Adrenal gland (tissue), 12 donors: ENCODE data around the gene TFR2. TPM values are rescaled to one million over a fixed set of nuclear protein-coding genes. Genes with fewer than 3 reads are reported as not detected.

Experiments used
- DNase-seq, 7 donors: peaks; one replicate each; pipeline ENCODE4 v3.0.0-alpha.2; 2019 to 2020
- H3K27ac ChIP-seq, 5 donors: fragments of 200-600 bp; sonication (generic) in 4 of 5; 1 replicate in 3 of 5; 2 replicates in 2 of 5; pipeline versions ENCODE4 v1.5.1 to v1.8.0; 2016 to 2020; ENCODE audit warnings: mild to moderate bottlenecking in 1 of 5
- H3K27me3 ChIP-seq: fragments of 200-600 bp; 2 replicates; pipeline ENCODE4 v1.8.0; 2021
- H3K36me3 ChIP-seq, 2 donors: fragments of 200-600 bp; replicated peaks in 1 of 2; 1 replicate in 1 of 2; 2 replicates in 1 of 2; pipeline versions ENCODE4 v1.5.1 to v1.8.0; 2018 to 2022
- H3K4me1 ChIP-seq, 2 donors: fragments of 200-600 bp; replicated peaks in 1 of 2; 1 replicate in 1 of 2; 2 replicates in 1 of 2; pipeline versions ENCODE4 v1.5.1 to v1.8.0; 2018 to 2021
- H3K4me3 ChIP-seq, 4 donors: fragments of 200-600 bp; sonication (generic) in 3 of 4; one replicate each; pipeline ENCODE4 v1.5.1; 2016 to 2018
- H3K9me3 ChIP-seq, 3 donors: fragments of 200-600 bp; sonication (generic) in 1 of 3; replicated peaks in 1 of 3; 1 replicate in 2 of 3; 2 replicates in 1 of 3; pipeline versions ENCODE4 v1.5.1 to v1.8.0; 2016 to 2021
- CTCF ChIP-seq, 6 experiments: fragments of 450-650 bp in 4 of 6; fragments of 200-600 bp in 2 of 6; sonication (generic) in 1 of 6; IDR thresholded peaks; 1 replicate in 5 of 6; 2 replicates in 1 of 6; pipeline versions ENCODE4 v1.5.1 to v1.8.0; 2016 to 2021; ENCODE audit warnings: antibody characterized with exemption in 6 of 6, mild to moderate bottlenecking in 2 of 6, moderate library complexity in 1 of 6
- POLR2A ChIP-seq, 2 donors: fragments of 450-650 bp; IDR thresholded peaks; one replicate each; pipeline ENCODE4 v1.6.1; 2017; ENCODE audit warnings: antibody characterized with exemption in 2 of 2, mild to moderate bottlenecking in 2 of 2, moderate library complexity in 1 of 2
- WGBS, 4 donors: extraction: QIAGEN DNeasy Blood & Tissue Kit in 2 of 4; methylation state at CpG; one replicate each; pipeline versions ENCODE4 v1.1.5 to v1.1.7; 2013 to 2017; 5-methylcytosine and 5-hydroxymethylcytosine counted together
- intact Hi-C, 2 donors: fragments of 100-400 bp; cut with DNase I; formaldehyde crosslinking; loops; one replicate each; pipeline versions ENCODE4 v1.14.1 to v1.15.0; 2022 to 2023
- polyA plus RNA-seq, 3 donors: library from polyadenylated mRNA; stranded (reverse); fragments of 200-250 nt in 2 of 3; fragments of 350-450 nt in 1 of 3; fragmentation: Illumina TruSeq in 1 of 3; extraction: RNeasy Lipid Tissue Mini Kit (QIAGEN cat#74804) in 1 of 3; gene quantifications; one replicate each; pipeline ENCODE4 v1.2.3, GENCODE V29; 2013 to 2014
- total RNA-seq, 9 donors: library from RNA; depleted of rRNA in 4 of 9; stranded (reverse); fragments of >200 nt in 4 of 9; fragments of 120-200 nt in 1 of 9; fragmentation: NEBNext Ultra II Directional in 1 of 9; extraction: Animal tissue kit (Norgen Biotek cat#: 25700) in 1 of 9; gene quantifications; one replicate each; pipeline versions ENCODE4 v1.1.0 to v1.2.4, GENCODE V29; 2013 to 2023
- donor health status: healthy with polysubstance abuse.
- donor health status: Bipolar disorder and iron deficiency.
- donor health status: DM: yes; HTN: yes; CAD: no.
- donor health status: DM: no; HTN: no; CAD: no.
- donor health status: DM: no; HTN: no; CAD: no.
- donor health status: DM: yes; HTN: yes; CAD: no.

The TFR2 gene
- total and polyA plus RNA-seq, 12 donors, result 0.24 to 6.7 (median 1.3) TPM

- intact Hi-C loops, result loop anchor here in 1 of 2 donors (5.0 kb wide), 1 partner anchor 95 kb away; no protein-coding TSS in a partner anchor
- no peak for TF ChIP-seq POLR2A (IDR thresholded peaks at IDR 0.05)
- TF ChIP-seq CTCF (IDR thresholded peaks at IDR 0.05), result no peak
- Histone ChIP-seq H3K4me3 (no peak overlapping the region), H3K36me3 (peaks cover 0 to 44% of the 10 kb centered on the region in 2 donors), H3K9me3 (no peaks in the 10 kb centered on the region), H3K4me1 (peaks cover 21 to 30% of the 10 kb centered on the region in 2 donors), H3K27me3 (no peaks in the 10 kb centered on the region), H3K27ac (peak overlapping the region in 2 of 5 donors; percentile 94 to 99)
- 54 to 68% (median 65%) methylated on average over 7 to 11 of the region's 11 CpGs for WGBS, 4 donors
- peak in 1 of 7 donors; percentile 49 for DNase-seq
Measured at GRCh38 chr7:100582650-100583049, 58.7 kb downstream of the TFR2 start.

GRCh38 chr7:100582041-100582579, 59.2 kb downstream of the TFR2 start:
- Histone ChIP-seq H3K27me3 (no peaks in the 10 kb centered on the region), H3K4me1 (peaks cover 21 to 30% of the 10 kb centered on the region in 2 donors), H3K4me3 (no peak overlapping the region), H3K9me3 (no peaks in the 10 kb centered on the region), H3K27ac (peak overlapping the region in 2 of 5 donors; percentile 94 to 99), H3K36me3 (peaks cover 0 to 49% of the 10 kb centered on the region in 2 donors)
- peak in 3 of 7 donors; percentile 37 to 55 (median 42) for DNase-seq
- intact Hi-C loops, result loop anchor here in 1 of 2 donors (5.0 kb wide), 1 partner anchor 95 kb away; no protein-coding TSS in a partner anchor
- TF ChIP-seq CTCF (IDR thresholded peaks at IDR 0.05) (no peak), POLR2A (IDR thresholded peaks at IDR 0.05) (no peak)
- 38 to 86% (median 78%) methylated on average over 10 to 20 of the region's 20 CpGs for WGBS, 4 donors

- TF ChIP-seq CTCF (IDR thresholded peaks at IDR 0.05) (no peak), POLR2A (IDR thresholded peaks at IDR 0.05) (no peak)
- peak in 1 of 7 donors; percentile 52 for DNase-seq
- Histone ChIP-seq H3K36me3 (peaks cover 0 to 63% of the 10 kb centered on the region in 2 donors), H3K4me1 (peaks cover 21 to 30% of the 10 kb centered on the region in 2 donors), H3K4me3 (no peak overlapping the region), H3K27me3 (no peaks in the 10 kb centered on the region), H3K9me3 (no peaks in the 10 kb centered on the region), H3K27ac (no peak overlapping the region)
- intact Hi-C loops, result loop anchor here in 1 of 2 donors (5.0 kb wide), 1 partner anchor 97 kb away; no protein-coding TSS in a partner anchor
- WGBS, 4 donors, result 73 to 82% (median 80%) methylated on average over 8 to 11 of the region's 11 CpGs
Measured at GRCh38 chr7:100580466-100581283, 60.7 kb downstream of the TFR2 start.
